Measurements from ENCODE around the gene CALD1. TPM values are rescaled to one million over a fixed set of nuclear protein-coding genes. Genes with fewer than 3 reads are reported as not detected.
"Not testable (repeated sequence)": the region's sequence is repeated elsewhere in the genome, so short reads cannot be mapped to it uniquely, and the experiment has no call there.

CALD1 gene
- total RNA-seq, 1 experiment from 2014 or later, result 99.8 TPM

DNA sequence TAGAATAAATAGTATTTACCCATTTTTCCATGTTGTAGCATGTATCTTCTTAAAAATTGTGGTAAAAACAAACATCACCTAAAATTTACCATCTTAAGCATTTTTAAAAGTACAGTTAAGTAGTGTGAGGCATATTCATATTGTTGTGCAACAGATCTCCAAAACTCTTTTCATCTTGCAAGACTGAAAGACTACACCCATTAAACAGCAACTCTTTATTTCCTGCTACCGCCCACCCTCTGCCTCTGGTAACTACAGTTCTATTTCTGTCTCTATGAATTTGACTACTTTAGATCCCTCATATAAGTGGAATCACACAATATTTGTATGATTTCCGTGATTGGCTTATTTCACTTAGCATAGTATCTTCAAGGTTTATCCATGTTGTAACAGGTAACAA lies 166.8 kb downstream of the CALD1 start:
- DNase-seq, result no peak
- H3K36me3 ChIP-seq (replicated peaks; ENCODE audit: control insufficient read depth, insufficient read depth, low read length), result peaks cover 23% of the 10 kb centered on the region
- no peak overlapping the region for H3K4me3 ChIP-seq (ENCODE audit: insufficient read depth, low read depth, low read length)
- H3K27me3 ChIP-seq (ENCODE audit: control insufficient read depth, insufficient read depth, low read length), result no peaks in the 10 kb centered on the region

DNA sequence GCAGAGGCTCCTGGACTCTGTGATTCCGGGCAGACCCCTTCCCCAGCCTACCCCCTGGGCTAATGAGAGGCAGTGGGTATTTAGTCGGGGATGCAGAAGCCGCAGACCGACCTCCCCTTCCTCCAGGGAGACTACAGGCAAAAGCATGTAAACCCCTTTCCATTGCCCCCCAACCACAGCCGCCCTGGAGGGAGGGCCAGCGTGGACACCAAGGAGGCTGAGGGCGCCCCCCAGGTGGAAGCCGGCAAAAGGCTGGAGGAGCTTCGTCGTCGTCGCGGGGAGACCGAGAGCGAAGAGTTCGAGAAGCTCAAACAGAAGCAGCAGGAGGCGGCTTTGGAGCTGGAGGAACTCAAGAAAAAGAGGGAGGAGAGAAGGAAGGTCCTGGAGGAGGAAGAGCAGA lies 167.9 kb downstream of the CALD1 start:
- DNase-seq, result no peak
- Histone ChIP-seq H3K27me3 (ENCODE audit: control insufficient read depth, insufficient read depth, low read length) (no peaks in the 10 kb centered on the region), H3K4me3 (ENCODE audit: insufficient read depth, low read depth, low read length) (no peak overlapping the region), H3K36me3 (replicated peaks; ENCODE audit: control insufficient read depth, insufficient read depth, low read length) (peaks cover 25% of the 10 kb centered on the region)

- Histone ChIP-seq H3K27me3 (ENCODE audit: control insufficient read depth, insufficient read depth, low read length) (no peaks in the 10 kb centered on the region), H3K4me3 (ENCODE audit: insufficient read depth, low read depth, low read length) (no peak overlapping the region), H3K36me3 (replicated peaks; ENCODE audit: control insufficient read depth, insufficient read depth, low read length) (peaks cover 27% of the 10 kb centered on the region)
- DNase-seq, result no peak
Observed at GRCh38 chr7:134947831-134948230, 168.4 kb downstream of the CALD1 start.

- Histone ChIP-seq H3K27me3 (ENCODE audit: control insufficient read depth, insufficient read depth, low read length) (no peaks in the 10 kb centered on the region), H3K4me3 (ENCODE audit: insufficient read depth, low read depth, low read length) (no peak overlapping the region), H3K36me3 (replicated peaks; ENCODE audit: control insufficient read depth, insufficient read depth, low read length) (peaks cover 27% of the 10 kb centered on the region)
- no peak for DNase-seq
Observed at GRCh38 chr7:134948246-134948645, 168.8 kb downstream of the CALD1 start.

- Histone ChIP-seq H3K36me3 (replicated peaks; ENCODE audit: control insufficient read depth, insufficient read depth, low read length) (peaks cover 27% of the 10 kb centered on the region), H3K27me3 (ENCODE audit: control insufficient read depth, insufficient read depth, low read length) (no peaks in the 10 kb centered on the region), H3K4me3 (ENCODE audit: insufficient read depth, low read depth, low read length) (no peak overlapping the region)
- DNase-seq, result no peak
Observed at GRCh38 chr7:134948736-134949135, 169.3 kb downstream of the CALD1 start.

DNA sequence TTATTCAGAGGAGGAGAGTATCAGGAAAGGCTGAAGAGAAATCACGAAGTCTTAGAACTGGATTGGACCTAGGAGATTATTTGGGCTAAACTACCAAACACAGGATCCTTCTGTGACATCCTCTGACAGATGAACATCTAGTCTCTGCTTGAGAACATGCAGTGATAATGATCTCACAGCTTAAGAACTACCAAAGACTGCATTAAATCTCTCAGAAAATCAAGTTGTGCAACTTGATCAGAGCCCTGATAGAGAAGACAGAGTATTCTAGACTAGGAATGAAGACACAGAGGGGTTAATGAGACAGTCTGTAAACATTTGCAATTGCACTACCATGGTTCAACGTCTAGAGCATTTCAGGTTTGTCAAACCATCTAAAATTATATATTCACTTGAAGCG lies 169.7 kb downstream of the CALD1 start:
- Histone ChIP-seq H3K36me3 (replicated peaks; ENCODE audit: control insufficient read depth, insufficient read depth, low read length) (peaks cover 27% of the 10 kb centered on the region), H3K27me3 (ENCODE audit: control insufficient read depth, insufficient read depth, low read length) (no peaks in the 10 kb centered on the region), H3K4me3 (ENCODE audit: insufficient read depth, low read depth, low read length) (no peak overlapping the region)
- DNase-seq, result no peak

DNA sequence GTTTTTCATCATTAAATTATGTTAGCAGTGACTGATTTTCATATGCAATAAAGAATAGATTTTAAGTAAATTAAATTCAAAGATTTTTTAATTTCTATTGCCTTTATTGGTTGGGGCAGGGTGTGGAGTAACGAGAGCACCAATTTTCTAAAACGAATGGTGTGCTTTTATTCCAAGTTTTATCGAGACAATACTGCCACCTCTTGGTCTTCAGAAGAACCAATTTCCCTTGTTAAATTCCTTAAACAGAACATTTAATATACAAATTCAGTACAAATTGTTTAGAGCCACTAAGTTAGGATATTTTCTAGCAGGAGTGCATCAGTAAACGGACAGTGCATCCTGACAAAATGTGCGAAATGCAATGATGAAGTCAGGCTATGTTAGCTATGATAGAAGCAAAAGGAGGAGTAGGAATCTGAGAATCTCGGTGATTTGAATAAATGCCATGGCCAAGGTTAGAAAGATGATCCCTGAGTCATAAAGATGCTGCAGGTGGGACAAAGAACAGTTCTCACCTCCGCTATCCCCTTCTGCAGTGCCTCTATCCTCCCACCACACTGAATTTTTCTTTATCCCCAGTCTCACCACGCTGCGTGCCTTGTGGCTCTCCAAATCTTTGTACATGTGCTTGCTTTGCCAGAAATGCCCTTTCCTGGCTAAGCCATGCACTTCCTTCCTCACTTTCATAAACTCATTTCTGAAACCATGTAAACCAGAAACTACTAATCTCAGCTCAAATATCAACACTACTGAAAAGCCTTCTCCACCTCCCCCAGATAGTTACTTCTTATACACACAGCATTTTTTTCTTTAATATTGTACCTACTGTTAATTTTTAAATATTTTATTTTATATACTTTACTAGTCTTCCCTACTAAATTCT lies 175.0 kb downstream of the CALD1 start:
- DNase-seq, result peak; percentile 15
- H3K27me3 ChIP-seq (ENCODE audit: control insufficient read depth, insufficient read depth, low read length), result no peaks in the 10 kb centered on the region
- H3K4me3 ChIP-seq (ENCODE audit: insufficient read depth, low read depth, low read length), result no peak overlapping the region
- H3K36me3 ChIP-seq (replicated peaks; ENCODE audit: control insufficient read depth, insufficient read depth, low read length), result peaks cover 26% of the 10 kb centered on the region

DNA sequence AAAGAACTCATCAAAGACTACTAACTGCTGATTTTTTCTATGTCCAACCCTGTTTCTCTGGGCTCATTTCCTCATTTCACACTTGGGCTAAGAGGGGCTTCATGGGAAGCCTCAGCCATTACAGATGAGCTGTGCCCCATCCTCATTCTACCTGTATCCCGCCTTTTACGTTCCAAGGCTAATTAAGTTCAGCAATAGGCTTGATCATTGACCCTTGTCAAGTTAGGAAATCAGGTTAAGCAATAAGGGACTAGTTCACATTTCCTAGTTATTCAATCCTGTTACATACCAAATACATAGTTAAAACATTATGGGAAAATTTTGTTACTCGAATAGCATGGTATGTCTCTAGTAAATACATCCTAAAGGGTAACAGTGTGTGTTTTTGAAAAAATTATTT lies 177.6 kb downstream of the CALD1 start:
- Histone ChIP-seq H3K36me3 (replicated peaks; ENCODE audit: control insufficient read depth, insufficient read depth, low read length) (peaks cover 22% of the 10 kb centered on the region), H3K4me3 (ENCODE audit: insufficient read depth, low read depth, low read length) (no peak overlapping the region), H3K27me3 (ENCODE audit: control insufficient read depth, insufficient read depth, low read length) (no peaks in the 10 kb centered on the region)
- no peak for DNase-seq

DNA sequence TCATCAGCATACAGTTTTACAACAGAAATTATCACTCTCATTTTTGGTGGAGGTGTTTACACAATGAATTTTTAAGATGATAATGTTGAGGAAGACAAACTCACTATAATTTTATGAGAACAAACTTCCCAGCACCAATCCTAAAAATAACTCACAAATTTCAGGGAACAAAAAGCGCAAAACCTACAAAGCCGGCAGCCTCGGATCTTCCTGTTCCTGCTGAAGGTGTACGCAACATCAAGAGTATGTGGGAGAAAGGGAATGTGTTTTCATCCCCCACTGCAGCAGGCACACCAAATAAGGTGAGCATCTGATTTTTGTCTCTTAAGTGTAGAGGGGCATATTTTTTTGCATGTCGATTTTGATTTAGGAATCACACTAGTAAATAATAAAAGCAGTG lies 180.4 kb downstream of the CALD1 start:
- Histone ChIP-seq H3K4me3 (ENCODE audit: insufficient read depth, low read depth, low read length) (no peak overlapping the region), H3K36me3 (replicated peaks; ENCODE audit: control insufficient read depth, insufficient read depth, low read length) (peaks cover 22% of the 10 kb centered on the region), H3K27me3 (ENCODE audit: control insufficient read depth, insufficient read depth, low read length) (no peaks in the 10 kb centered on the region)
- DNase-seq, result no peak

DNA sequence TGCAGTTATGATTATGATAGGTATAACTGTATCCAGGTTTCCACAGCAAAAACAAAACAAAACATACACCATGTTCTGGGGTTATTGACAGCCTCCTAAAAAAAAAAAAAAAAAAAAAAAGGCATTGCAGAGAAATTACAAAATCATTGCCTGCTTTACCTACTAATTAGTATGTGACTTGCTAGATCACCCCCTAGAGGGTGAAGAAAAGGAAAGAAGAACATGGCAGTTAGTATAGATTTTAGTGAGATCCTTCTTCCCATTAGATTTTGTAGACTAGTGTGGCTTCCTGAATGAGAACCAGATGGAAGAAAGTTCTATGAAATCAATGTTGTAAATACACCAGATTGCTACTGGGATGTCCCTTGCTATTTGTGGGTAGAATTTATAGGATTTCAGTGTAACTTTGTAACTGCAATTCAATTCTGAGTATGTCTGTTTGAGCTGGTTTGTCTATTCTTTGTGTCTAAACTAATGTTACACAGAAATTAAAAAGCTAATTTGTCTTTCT lies 182.9 kb downstream of the CALD1 start:
- Histone ChIP-seq H3K36me3 (replicated peaks; ENCODE audit: control insufficient read depth, insufficient read depth, low read length) (peaks cover 22% of the 10 kb centered on the region), H3K27me3 (ENCODE audit: control insufficient read depth, insufficient read depth, low read length) (no peaks in the 10 kb centered on the region), H3K4me3 (ENCODE audit: insufficient read depth, low read depth, low read length) (no peak overlapping the region)
- DNase-seq, result no peak

GRCh38 chr7:134963036-134963435 lies 183.6 kb downstream of the CALD1 start:
- peaks cover 21% of the 10 kb centered on the region for H3K36me3 ChIP-seq (replicated peaks; ENCODE audit: control insufficient read depth, insufficient read depth, low read length)
- H3K27me3 ChIP-seq (ENCODE audit: control insufficient read depth, insufficient read depth, low read length), result no peaks in the 10 kb centered on the region
- DNase-seq, result no peak
- H3K4me3 ChIP-seq (ENCODE audit: insufficient read depth, low read depth, low read length), result no peak overlapping the region

DNA sequence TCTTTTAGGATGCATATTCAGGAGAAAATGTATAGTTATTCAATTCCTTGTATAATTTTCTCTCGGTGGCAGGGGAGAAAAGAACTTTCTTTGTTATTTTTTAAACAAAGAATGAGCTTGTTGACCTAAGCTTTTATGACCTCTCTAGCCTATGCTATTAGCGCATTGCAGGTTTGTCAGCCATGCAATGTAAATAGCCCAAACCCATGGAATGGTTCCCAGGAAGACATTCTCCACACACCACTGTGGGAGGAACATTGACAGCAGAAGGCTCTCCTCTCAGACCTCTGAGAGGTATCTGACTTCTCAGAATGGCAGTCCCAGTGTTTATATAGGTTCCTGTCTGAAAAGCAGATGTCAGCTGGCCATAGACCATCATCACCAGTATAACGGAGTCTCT lies 187.3 kb downstream of the CALD1 start:
- peaks cover 9% of the 10 kb centered on the region for H3K36me3 ChIP-seq (replicated peaks; ENCODE audit: control insufficient read depth, insufficient read depth, low read length)
- H3K4me3 ChIP-seq (ENCODE audit: insufficient read depth, low read depth, low read length), result no peak overlapping the region
- DNase-seq, result no peak
- H3K27me3 ChIP-seq (ENCODE audit: control insufficient read depth, insufficient read depth, low read length), result no peaks in the 10 kb centered on the region

DNA sequence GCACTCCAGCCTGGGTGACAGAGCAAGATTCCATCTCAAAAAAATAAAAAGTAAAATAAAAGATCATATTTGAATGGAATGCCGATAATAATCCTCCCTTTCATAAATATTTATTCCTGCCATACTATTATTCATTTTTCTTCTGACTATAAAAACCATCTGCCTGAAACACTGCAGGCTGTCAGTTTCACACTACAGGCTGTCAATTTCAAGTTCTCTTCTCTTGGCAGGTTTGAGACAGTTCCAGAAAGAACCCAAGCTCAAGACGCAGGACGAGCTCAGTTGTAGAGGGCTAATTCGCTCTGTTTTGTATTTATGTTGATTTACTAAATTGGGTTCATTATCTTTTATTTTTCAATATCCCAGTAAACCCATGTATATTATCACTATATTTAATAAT lies 188.7 kb downstream of the CALD1 start:
- DNase-seq, result no peak

DNA sequence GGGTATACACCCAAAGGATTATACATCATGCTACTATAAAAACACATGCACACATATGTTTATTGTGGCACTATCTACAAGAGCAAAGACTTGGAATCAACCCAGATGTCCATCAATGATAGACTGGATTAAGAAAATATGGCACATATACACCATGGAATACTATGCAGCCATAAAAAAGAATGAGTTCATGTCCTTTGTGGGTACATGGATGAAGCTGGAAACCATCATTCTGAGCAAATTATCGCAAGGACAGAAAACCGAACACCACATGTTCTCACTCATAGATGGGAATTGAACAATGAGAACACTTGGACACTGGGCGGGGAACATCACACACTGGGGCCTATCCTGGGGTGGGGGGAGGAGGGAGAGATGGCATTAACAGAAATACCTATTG lies 202.2 kb downstream of the CALD1 start:
- not testable (repeated sequence) for DNase-seq; H3K36me3 ChIP-seq (replicated peaks; ENCODE audit: control insufficient read depth, insufficient read depth, low read length); H3K27me3 ChIP-seq (ENCODE audit: control insufficient read depth, insufficient read depth, low read length); H3K4me3 ChIP-seq (ENCODE audit: insufficient read depth, low read depth, low read length)

More for the DNA sequence above, 188.7 kb downstream of the CALD1 start:
- H3K36me3 ChIP-seq (replicated peaks; ENCODE audit: control insufficient read depth, insufficient read depth, low read length), result peaks cover 9% of the 10 kb centered on the region
- no peak overlapping the region for H3K4me3 ChIP-seq (ENCODE audit: insufficient read depth, low read depth, low read length)
- H3K27me3 ChIP-seq (ENCODE audit: control insufficient read depth, insufficient read depth, low read length), result no peaks in the 10 kb centered on the region

DNA sequence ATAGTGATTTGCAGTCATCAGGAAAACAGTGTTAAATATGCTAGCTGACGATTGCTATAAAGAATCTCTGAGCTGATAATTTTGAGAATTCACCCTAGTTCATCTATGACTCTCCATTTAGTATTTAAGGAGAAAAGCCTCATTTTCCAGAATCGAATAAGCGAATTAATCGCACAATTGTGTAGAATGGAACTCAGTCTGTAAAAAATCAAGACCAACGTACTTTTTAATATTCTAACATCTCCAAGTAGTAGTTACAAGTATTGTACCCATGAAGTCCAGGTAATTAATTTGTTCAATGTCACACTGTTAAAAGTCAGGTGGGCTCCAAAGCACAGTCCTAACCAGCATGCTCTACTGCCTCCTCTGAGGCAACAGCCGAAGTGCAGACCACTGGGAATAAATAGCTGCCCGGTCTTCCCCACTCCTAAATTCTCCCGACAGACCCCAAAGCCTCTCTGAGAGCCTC lies 206.5 kb downstream of the CALD1 start:
- peak overlapping the region; percentile 82 for H3K4me3 ChIP-seq (ENCODE audit: insufficient read depth, low read depth, low read length)
- H3K27me3 ChIP-seq (ENCODE audit: control insufficient read depth, insufficient read depth, low read length), result no peaks in the 10 kb centered on the region
- H3K36me3 ChIP-seq (replicated peaks; ENCODE audit: control insufficient read depth, insufficient read depth, low read length), result no peaks in the 10 kb centered on the region
- no peak for DNase-seq

All from H7 (cell line).